ENCODE data around the gene ARL4C. TPM values are rescaled to one million over a fixed set of nuclear protein-coding genes. Genes with fewer than 3 reads are reported as not detected.

ARL4C gene
- total RNA-seq, 1 donor from 2014 or later: 20.9 TPM

GRCh38 chr2:234526711-234527110 is 29.8 kb upstream of the ARL4C start:
- ATAC-seq (ENCODE audit: low read depth) (no peak), DNase-seq (no peak)
- Mint-ChIP-seq H3K27me3 (peaks cover 22% of the 10 kb centered on the region), H3K27ac (no peak overlapping the region), H3K36me3 (ENCODE audit: low read depth) (no peaks in the 10 kb centered on the region), H3K4me3 (no peak overlapping the region), H3K9me3 (peaks cover 12% of the 10 kb centered on the region), H3K4me1 (no peaks in the 10 kb centered on the region)
- CTCF ChIA-PET: no interaction called here
- POLR2A ChIA-PET: no interaction called here
- intact Hi-C loops (cut with micrococcal nuclease): no loop called here
- TF ChIP-seq, protein P1, sequence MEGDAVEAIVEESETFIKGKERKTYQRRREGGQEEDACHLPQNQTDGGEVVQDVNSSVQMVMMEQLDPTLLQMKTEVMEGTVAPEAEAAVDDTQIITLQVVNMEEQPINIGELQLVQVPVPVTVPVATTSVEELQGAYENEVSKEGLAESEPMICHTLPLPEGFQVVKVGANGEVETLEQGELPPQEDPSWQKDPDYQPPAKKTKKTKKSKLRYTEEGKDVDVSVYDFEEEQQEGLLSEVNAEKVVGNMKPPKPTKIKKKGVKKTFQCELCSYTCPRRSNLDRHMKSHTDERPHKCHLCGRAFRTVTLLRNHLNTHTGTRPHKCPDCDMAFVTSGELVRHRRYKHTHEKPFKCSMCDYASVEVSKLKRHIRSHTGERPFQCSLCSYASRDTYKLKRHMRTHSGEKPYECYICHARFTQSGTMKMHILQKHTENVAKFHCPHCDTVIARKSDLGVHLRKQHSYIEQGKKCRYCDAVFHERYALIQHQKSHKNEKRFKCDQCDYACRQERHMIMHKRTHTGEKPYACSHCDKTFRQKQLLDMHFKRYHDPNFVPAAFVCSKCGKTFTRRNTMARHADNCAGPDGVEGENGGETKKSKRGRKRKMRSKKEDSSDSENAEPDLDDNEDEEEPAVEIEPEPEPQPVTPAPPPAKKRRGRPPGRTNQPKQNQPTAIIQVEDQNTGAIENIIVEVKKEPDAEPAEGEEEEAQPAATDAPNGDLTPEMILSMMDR (IDR thresholded peaks at IDR 0.05): no peak

- ATAC-seq (ENCODE audit: low read depth) (no peak), DNase-seq (no peak)
- H3K36me3 Mint-ChIP-seq (ENCODE audit: low read depth): no peaks in the 10 kb centered on the region
- H3K4me3 Mint-ChIP-seq: no peak overlapping the region
- peaks cover 12% of the 10 kb centered on the region for H3K9me3 Mint-ChIP-seq
- TF ChIP-seq, protein P1 (IDR thresholded peaks at IDR 0.05): no peak
- peaks cover 2% of the 10 kb centered on the region for H3K27me3 Mint-ChIP-seq
- ChIA-PET POLR2A (no interaction called here), CTCF (no interaction called here)
- intact Hi-C loops (cut with micrococcal nuclease): no loop called here
- H3K27ac Mint-ChIP-seq: no peak overlapping the region
- no peaks in the 10 kb centered on the region for H3K4me1 Mint-ChIP-seq
These were observed 24.7 kb upstream of the ARL4C start for GRCh38 chr2:234521536-234521935.

DNA sequence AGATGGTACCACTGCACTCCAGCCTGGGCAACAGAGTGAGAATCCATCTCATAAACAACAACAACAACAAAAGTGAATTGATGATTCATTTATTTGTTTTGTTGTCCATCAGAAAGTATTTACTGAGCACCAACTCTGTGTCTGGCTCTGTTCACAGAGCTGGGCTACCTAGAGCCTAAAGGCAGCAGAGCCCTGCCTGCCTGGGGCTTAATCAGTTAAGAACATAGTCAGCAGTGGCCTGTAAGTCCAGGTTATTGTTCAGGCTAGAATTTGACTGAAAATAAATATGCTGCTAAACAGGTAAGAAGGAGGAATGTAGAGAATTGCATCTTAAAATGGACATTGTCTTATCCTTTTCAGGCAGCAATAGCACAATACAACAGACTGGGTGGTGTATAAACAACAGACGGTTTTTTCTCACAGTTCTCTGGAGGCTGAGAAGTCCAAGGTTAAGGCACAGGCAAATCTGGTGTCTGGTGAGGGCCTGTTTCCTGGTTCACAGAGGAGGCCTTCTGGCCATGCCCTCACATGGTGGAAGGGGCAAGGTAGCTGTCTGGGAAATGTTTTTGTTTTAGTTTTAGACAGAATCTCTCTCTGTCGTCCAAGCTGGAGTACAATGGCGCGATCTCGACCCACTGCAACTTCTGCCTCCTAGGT is 22.2 kb upstream of the ARL4C start:
- CTCF ChIA-PET: no interaction called here
- H3K27ac Mint-ChIP-seq: no peak overlapping the region
- ATAC-seq (ENCODE audit: low read depth): no peak
- TF ChIP-seq, protein P1 (IDR thresholded peaks at IDR 0.05): no peak
- H3K9me3 Mint-ChIP-seq: no peaks in the 10 kb centered on the region
- DNase-seq: no peak
- no peaks in the 10 kb centered on the region for H3K27me3 Mint-ChIP-seq
- no peak overlapping the region for H3K4me3 Mint-ChIP-seq
- no peaks in the 10 kb centered on the region for H3K4me1 Mint-ChIP-seq
- POLR2A ChIA-PET: no interaction called here
- intact Hi-C loops (cut with micrococcal nuclease): no loop called here
- H3K36me3 Mint-ChIP-seq (ENCODE audit: low read depth): no peaks in the 10 kb centered on the region

- H3K4me1 Mint-ChIP-seq: no peaks in the 10 kb centered on the region
- intact Hi-C loops (cut with micrococcal nuclease): no loop called here
- ATAC-seq (ENCODE audit: low read depth) (no peak), DNase-seq (no peak)
- ChIA-PET CTCF (no interaction called here), POLR2A (no interaction called here)
- H3K9me3 Mint-ChIP-seq: no peaks in the 10 kb centered on the region
- H3K36me3 Mint-ChIP-seq (ENCODE audit: low read depth): no peaks in the 10 kb centered on the region
- no peaks in the 10 kb centered on the region for H3K27me3 Mint-ChIP-seq
- H3K27ac Mint-ChIP-seq: no peak overlapping the region
- TF ChIP-seq, protein P1 (IDR thresholded peaks at IDR 0.05): no peak
- H3K4me3 Mint-ChIP-seq: no peak overlapping the region
These were observed 21.1 kb upstream of the ARL4C start for GRCh38 chr2:234517971-234518370.

- DNase-seq: no peak
- ATAC-seq (ENCODE audit: low read depth): no peak
- CTCF ChIA-PET: no interaction called here
These were observed 18.2 kb upstream of the ARL4C start for GRCh38 chr2:234514873-234515638.

More at GRCh38 chr2:234514873-234515638, 18.2 kb upstream of the ARL4C start:
- Mint-ChIP-seq H3K27me3 (peaks cover 8% of the 10 kb centered on the region), H3K9me3 (no peaks in the 10 kb centered on the region), H3K4me3 (no peak overlapping the region), H3K27ac (no peak overlapping the region), H3K36me3 (ENCODE audit: low read depth) (no peaks in the 10 kb centered on the region), H3K4me1 (no peaks in the 10 kb centered on the region)
- intact Hi-C loops (cut with micrococcal nuclease): no loop called here
- TF ChIP-seq, protein P1 (IDR thresholded peaks at IDR 0.05): no peak
- POLR2A ChIA-PET: interaction anchor here (0.6 kb wide), 1 partner anchor 463 kb away, joined by 3 read pairs; no protein-coding TSS in a partner anchor

Measured in activated B cell treated with CpG ODN at 0.5 μM for 24 hours (primary cell).